Measurements from ENCODE around the gene SLC1A2.

The SLC1A2 gene

GRCh38 chr11:35377262-35377661 lies 42.1 kb downstream of the SLC1A2 start:
- in situ Hi-C loops (cut with MboI; ENCODE audit: low sequenced_read_pairs), result no loop called here

DNA sequence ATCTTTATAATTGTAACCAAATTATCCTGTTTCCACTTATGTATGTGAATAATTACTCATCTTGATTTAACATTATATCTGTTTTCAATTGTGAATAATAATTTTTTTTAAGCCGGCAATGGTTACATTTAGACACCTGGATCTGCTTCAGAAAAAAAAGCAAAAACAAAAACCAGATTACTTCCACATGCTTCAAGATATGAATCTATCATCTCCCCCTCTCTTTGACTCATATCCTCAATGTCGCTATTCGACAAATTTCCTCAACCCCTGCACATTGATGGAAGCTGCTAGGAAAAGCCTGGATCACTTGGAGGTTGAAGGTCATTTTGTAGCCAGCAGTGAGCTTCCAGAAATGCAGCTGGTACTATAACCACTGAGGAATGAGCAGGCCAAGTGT lies 42.7 kb downstream of the SLC1A2 start:
- in situ Hi-C loops (cut with MboI; ENCODE audit: low sequenced_read_pairs), result no loop called here

- in situ Hi-C loops (cut with MboI; ENCODE audit: low sequenced_read_pairs), result no loop called here
These were observed 43.2 kb downstream of the SLC1A2 start for GRCh38 chr11:35376118-35376510.

GRCh38 chr11:35375332-35376117 lies 43.8 kb downstream of the SLC1A2 start:
- in situ Hi-C loops (cut with MboI; ENCODE audit: low sequenced_read_pairs), result no loop called here

DNA sequence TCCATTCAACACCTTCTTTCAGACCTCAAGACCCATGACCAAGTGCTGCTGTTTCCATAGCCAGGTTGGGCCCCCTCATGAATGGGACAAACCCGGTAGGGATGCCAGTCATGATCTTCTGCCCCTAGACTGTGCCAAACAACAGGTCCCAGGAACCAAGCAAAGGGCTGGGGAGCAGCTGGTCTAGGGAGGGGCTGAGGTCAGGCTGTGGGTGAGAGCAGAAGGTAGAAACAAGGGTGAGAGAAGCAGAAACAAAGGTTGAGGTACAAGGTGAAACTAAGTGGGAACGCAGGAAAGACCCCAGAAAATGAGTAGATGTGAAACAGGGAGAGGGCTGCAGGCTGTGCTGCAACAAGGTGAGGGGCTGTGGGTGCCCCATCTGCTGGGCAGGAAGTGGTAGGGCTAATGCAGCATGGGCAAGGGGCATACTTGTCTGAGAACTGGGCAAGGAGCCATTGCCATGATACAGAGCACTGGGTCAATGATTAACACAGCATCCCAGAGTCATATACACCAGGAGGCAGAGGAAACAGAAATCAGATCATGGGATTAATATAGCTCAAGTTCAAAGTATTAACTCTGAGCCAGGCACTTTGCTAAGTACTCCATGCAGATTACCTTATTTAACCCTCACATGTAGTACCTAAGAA lies 45.9 kb downstream of the SLC1A2 start:
- in situ Hi-C loops (cut with MboI; ENCODE audit: low sequenced_read_pairs), result no loop called here

GRCh38 chr11:35372565-35373283 lies 46.6 kb downstream of the SLC1A2 start:
- in situ Hi-C loops (cut with MboI; ENCODE audit: low sequenced_read_pairs), result no loop called here

DNA sequence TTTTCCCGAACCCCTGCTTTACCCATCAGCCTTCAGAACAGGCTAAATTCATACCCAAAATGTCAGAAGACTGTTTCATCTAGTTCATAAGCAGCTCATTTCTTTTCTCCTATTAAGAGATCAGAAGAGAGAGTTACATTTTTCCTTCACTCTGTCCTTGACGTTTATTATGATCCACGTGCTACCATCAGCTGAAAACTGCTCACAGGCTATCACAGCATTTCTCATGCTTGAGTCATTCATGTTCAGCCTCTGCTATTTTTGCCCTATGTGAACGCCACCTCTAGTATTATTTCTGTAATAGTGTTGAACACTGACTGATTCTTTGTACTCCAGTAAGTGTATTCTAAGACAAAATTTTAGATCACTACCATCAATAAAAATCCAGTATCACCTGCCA lies 51.9 kb downstream of the SLC1A2 start:
- in situ Hi-C loops (cut with MboI; ENCODE audit: low sequenced_read_pairs), result no loop called here

DNA sequence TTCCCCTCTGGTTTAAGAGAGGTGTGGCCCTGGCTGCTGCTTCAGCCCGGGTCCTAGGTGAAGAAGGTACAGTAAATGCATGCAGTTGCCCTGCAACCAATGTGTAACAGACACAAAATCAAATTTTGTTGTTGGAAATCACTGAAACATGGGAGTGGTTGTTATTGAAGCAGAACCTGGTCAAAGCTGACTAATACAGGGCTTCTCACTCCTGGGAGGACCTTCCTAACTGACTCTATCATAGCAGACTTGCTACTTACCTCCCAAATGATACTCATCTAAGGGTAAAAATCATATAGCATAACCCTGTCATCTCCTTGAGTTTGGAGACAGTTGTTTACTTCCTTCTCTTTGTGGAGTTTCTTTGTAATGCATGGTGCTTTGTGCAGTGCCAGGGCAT lies 52.6 kb downstream of the SLC1A2 start:
- in situ Hi-C loops (cut with MboI; ENCODE audit: low sequenced_read_pairs), result no loop called here

DNA sequence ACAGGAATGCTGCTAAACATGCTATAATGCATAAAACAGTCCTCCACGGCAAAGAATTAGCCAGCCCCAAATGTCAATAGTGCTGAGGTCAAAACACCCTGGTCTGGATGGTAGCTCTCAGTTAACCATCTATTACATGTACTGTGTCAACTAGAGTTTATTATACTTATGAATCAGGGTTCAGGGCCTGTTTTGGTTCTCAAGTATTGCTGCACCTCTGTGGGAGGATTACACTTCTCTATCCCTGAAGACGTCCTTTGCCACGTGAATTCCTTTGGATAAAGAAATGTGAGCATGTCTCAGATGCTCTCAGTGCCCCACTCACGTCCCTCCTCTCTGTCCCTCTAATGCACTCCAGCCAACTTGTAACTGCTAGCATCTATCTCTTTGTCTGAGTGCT lies 53.4 kb downstream of the SLC1A2 start:
- in situ Hi-C loops (cut with MboI; ENCODE audit: low sequenced_read_pairs), result no loop called here

DNA sequence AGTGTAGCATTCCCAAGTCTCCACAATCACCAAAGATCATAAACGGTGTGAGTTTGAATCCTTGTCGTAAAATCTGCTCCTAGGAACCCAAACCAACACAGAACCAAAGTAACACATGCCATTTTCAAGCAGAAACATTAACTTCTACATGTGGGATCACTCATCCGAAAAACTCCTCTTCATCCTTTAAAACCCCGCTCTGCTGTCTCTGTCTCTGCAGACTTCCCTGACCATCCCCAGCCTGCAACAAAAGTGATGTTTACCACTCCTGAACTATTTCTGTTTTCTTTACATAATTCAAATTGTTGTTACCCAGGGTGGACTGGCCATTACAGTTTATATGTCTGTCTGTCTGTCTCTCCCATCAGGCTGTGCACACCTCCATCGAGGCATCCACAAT lies 54.0 kb downstream of the SLC1A2 start:
- in situ Hi-C loops (cut with MboI; ENCODE audit: low sequenced_read_pairs), result no loop called here

GRCh38 chr11:35363854-35364780 lies 55.2 kb downstream of the SLC1A2 start:
- in situ Hi-C loops (cut with MboI; ENCODE audit: low sequenced_read_pairs), result no loop called here

- in situ Hi-C loops (cut with MboI; ENCODE audit: low sequenced_read_pairs), result no loop called here
These were observed 56.0 kb downstream of the SLC1A2 start for GRCh38 chr11:35363246-35363801.

GRCh38 chr11:35362521-35362980 lies 56.8 kb downstream of the SLC1A2 start:
- in situ Hi-C loops (cut with MboI; ENCODE audit: low sequenced_read_pairs), result no loop called here

DNA sequence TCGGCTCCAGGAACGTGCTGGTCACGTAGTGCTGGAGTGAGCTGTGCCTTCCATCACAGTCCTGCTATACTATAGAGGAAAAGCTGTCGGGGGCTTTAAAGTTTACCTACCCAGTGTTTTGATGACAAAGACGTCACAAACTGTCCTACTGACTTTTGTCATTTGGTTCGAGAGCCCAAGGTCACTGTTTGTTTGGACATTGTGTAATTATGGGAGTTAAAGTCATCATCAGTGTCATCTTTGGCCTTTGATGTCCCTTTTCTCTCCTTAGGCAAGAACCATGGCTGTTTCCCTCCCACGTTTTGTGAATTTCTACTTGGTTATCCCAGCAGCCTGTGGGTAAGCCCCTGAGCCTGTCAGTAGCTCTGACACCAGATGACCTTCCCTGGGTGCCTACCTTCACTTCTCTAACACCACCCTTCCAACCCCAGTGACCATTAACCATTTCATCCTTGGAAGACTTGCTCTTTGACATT lies 59.3 kb downstream of the SLC1A2 start:
- in situ Hi-C loops (cut with MboI; ENCODE audit: low sequenced_read_pairs), result no loop called here

DNA sequence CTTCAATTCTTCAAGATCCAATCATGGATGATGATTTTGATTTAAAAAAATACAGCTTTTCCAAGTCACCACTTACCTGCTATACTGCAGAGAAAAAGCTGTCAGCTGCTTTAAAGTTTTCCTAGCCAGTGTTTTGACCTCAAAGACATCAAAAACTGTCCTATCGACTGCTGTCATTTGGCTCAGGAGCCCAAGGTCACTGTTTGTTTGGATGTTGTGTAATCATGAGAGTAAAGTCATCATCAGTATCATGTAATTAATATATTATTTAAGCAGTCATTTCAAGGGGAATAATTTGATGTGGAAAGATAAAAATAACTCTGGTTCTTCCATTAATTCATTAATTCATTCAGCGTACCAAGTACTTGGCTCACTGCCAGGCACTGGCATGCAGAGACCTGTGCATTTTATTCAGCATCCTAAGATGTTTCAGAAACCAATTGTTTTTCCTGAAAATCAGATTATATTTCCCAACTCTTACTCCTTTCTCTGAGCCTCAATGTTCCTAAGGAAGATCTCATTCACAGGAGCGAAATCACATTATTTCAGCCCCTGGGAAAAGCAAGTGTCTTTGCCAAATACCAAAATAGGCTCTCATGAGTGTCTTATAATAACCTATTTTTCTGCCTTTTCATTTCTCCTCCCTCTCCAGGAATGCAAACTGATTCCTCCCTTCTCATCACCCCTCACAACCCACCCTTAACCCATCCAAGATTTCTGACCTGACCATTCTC lies 59.9 kb downstream of the SLC1A2 start:
- in situ Hi-C loops (cut with MboI; ENCODE audit: low sequenced_read_pairs), result no loop called here

DNA sequence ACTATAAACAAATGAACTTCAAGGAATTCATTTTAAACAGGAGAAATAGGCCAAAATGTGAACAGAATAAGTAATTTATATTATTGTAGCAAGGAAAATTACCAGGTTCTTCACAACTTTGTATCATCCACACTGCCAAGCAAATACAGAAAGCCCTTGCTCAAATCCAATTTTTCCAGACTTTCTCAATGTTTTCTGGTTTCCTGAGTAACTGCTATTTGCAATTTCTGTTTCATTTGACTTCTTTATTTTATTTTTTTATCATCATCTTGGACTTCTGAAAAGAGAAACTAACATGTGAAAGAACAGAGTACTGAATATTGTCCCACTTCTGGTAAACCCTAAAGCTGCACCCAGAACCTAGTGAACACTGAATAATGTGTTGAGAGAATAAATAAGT lies 61.0 kb downstream of the SLC1A2 start:
- in situ Hi-C loops (cut with MboI; ENCODE audit: low sequenced_read_pairs), result no loop called here

- in situ Hi-C loops (cut with MboI; ENCODE audit: low sequenced_read_pairs), result no loop called here
These were observed 61.4 kb downstream of the SLC1A2 start for GRCh38 chr11:35357923-35358322.

DNA sequence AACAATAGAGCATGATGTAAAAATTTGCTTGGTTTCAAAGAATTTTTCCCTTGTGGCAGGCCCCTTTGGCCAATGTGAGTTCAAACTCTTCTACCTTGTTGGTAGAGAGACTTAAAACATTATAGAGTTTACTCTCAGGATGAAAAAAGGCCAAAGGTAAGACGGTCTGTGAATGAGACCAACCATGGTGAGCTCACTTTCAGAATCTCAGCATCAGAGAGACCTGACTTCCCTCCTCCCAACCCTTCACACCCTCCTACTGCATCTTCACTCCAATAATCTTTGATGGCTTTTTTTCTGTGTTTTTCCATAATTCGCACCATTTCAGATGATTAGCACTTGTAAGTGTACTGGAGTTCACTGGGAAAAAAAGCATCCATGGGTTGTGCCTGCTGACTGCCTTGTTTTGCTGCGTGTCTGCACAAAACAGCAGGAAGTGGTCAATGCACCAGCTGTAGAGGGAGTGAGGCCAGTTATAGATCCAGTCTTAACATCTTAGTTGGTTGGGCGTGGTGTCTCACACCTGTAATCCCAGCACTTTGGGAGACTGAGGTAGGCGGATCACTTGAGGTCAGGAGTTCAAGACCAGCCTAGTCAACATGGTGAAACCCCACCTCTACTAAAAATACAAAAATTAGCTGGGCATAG lies 64.1 kb downstream of the SLC1A2 start:
- in situ Hi-C loops (cut with MboI; ENCODE audit: low sequenced_read_pairs), result no loop called here

- in situ Hi-C loops (cut with MboI; ENCODE audit: low sequenced_read_pairs), result no loop called here
These were observed 64.7 kb downstream of the SLC1A2 start for GRCh38 chr11:35354644-35355043.

All from hTERT RPE-1 (cell line).